ENCODE measurements around the gene MORC1.

GRCh38 chr3:108940166-108940565, 177.8 kb downstream of the MORC1 start:
- TF ChIP-seq MXI1 (conservative IDR thresholded peaks at IDR 0.05; ENCODE audit: poor library complexity, severe bottlenecking): no peak
- TF ChIP-seq CTCF (IDR thresholded peaks at IDR 0.05; ENCODE audit: poor library complexity, severe bottlenecking): no peak
